SK-N-SH (cell line): Measurements from ENCODE around the gene PCED1B. TPM values are rescaled to one million over a fixed set of nuclear protein-coding genes. Genes with fewer than 3 reads are reported as not detected.
"Not testable (repeated sequence)": the region's sequence is repeated elsewhere in the genome, so short reads cannot be mapped to it uniquely, and the experiment has no call there.

Source experiments
- CTCF ChIA-PET: fragments of 300-600, 350-600 bp; formaldehyde crosslinking; extraction: SDS; loops from one replicate; lab custom pipeline; 2021; lab: Yijun Ruan, JAX
- POLR2A ChIA-PET: fragments of 350-600 bp; sonication (Branson Sonifier 250); formaldehyde crosslinking; extraction: SDS; loops from one replicate; lab custom pipeline; 2020; ENCODE audit warnings: antibody characterized with exemption, inconsistent platforms; lab: Yijun Ruan, JAX
- DNase-seq: peaks from one replicate; pipeline ENCODE4 v3.0.0; 2012
- H2AFZ ChIP-seq: fragments of 200-600 bp; sonication (generic); 2 replicates; pipeline ENCODE4 v1.8.1; 2016; ENCODE audit warnings: antibody characterized with exemption, mild to moderate bottlenecking, low read depth
- H3F3A ChIP-seq: fragments of 200-600 bp; sonication (generic); replicated peaks from 2 replicates; pipeline ENCODE3; 2016; ENCODE audit warnings: antibody characterized with exemption, mild to moderate bottlenecking; ENCODE audit not compliant: insufficient read depth
- H3K27ac ChIP-seq, 2 experiments: fragments of 200-500 bp in 1 of 2; fragments of 200-600 bp in 1 of 2; sonication (Bioruptor generic) in 1 of 2; sonication (generic), shearing (Covaris generic) in 1 of 2; 2 replicates each; pipeline versions ENCODE4 v1.5.1 to v1.6.1; 2014 to 2016; ENCODE audit warnings: low read depth in 2 of 2, inconsistent platforms in 1 of 2, low read length in 1 of 2, mild to moderate bottlenecking in 1 of 2, mixed read lengths in 1 of 2
- H3K27me3 ChIP-seq: fragments of 200-600 bp; sonication (generic), shearing (Covaris generic); 2 replicates; pipeline ENCODE4 v1.6.1; 2016; ENCODE audit warnings: mixed run types; ENCODE audit not compliant: insufficient read depth
- H3K36me3 ChIP-seq, 2 experiments: fragments of 200-500 bp in 1 of 2; fragments of 200-600 bp in 1 of 2; sonication (Bioruptor generic) in 1 of 2; sonication (generic) in 1 of 2; replicated peaks in 1 of 2; 2 replicates each; pipeline versions ENCODE3 to v1.5.1; 2014 to 2016; ENCODE audit warnings: low read length in 1 of 2, mild to moderate bottlenecking in 1 of 2; ENCODE audit not compliant: insufficient read depth in 2 of 2, control insufficient read depth in 1 of 2
- H3K4me1 ChIP-seq, 2 experiments: fragments of 200-500 bp in 1 of 2; fragments of 200-600 bp in 1 of 2; sonication (Bioruptor generic) in 1 of 2; sonication (generic), shearing (Covaris generic) in 1 of 2; 2 replicates each; pipeline versions ENCODE4 v1.5.1 to v1.6.1; 2014 to 2016; ENCODE audit warnings: low read depth in 1 of 2, low read length in 1 of 2, mixed run types in 1 of 2; ENCODE audit not compliant: insufficient read depth in 2 of 2, control insufficient read depth in 1 of 2
- H3K4me2 ChIP-seq: fragments of 200-600 bp; sonication (generic), shearing (Covaris generic); 2 replicates; pipeline ENCODE4 v1.6.1; 2017; ENCODE audit warnings: mixed run types
- H3K4me3 ChIP-seq, 2 experiments: fragments of 200-500 bp in 1 of 2; fragments of 200-600 bp in 1 of 2; sonication (Bioruptor generic) in 1 of 2; sonication (generic), shearing (Covaris generic) in 1 of 2; 2 replicates each; pipeline versions ENCODE4 v1.5.1 to v1.8.1; 2014 to 2016; ENCODE audit warnings: low read depth in 2 of 2, inconsistent platforms in 1 of 2, low read length in 1 of 2, mild to moderate bottlenecking in 1 of 2, mixed read lengths in 1 of 2, moderate library complexity in 1 of 2
- H3K79me2 ChIP-seq: fragments of 200-600 bp; sonication (generic); 2 replicates; pipeline ENCODE4 v1.8.1; 2017; ENCODE audit warnings: mild to moderate bottlenecking; ENCODE audit not compliant: insufficient read depth
- H3K9ac ChIP-seq: fragments of 200-600 bp; sonication (generic); 2 replicates; pipeline ENCODE4 v1.6.1; 2017; ENCODE audit warnings: mixed run types
- H3K9me2 ChIP-seq: fragments of 200-600 bp; sonication (generic); 2 replicates; pipeline ENCODE4 v1.6.1; 2017; ENCODE audit warnings: mixed run types
- H3K9me3 ChIP-seq: fragments of 200-600 bp; sonication (generic); 2 replicates; pipeline ENCODE4 v1.6.1; 2017; ENCODE audit warnings: mixed run types, mild to moderate bottlenecking, moderate library complexity
- H4K20me1 ChIP-seq: fragments of 200-600 bp; sonication (generic); 2 replicates; pipeline ENCODE4 v1.6.1; 2017; ENCODE audit warnings: mild to moderate bottlenecking, mixed run types; ENCODE audit not compliant: insufficient read depth
- ELF1 ChIP-seq: IDR thresholded peaks from 2 replicates; pipeline ENCODE4 v1.4.0; 2012
- EZH2phosphoT487 ChIP-seq: fragments of 200-600 bp; sonication (generic); IDR thresholded peaks from 2 replicates; pipeline ENCODE4 v1.6.1; 2017; ENCODE audit warnings: low read depth, mixed run types, mild to moderate bottlenecking, antibody characterized with exemption, moderate library complexity, borderline replicate concordance
- FOSL2 ChIP-seq: IDR thresholded peaks from 2 replicates; pipeline ENCODE4 v1.4.0; 2012; ENCODE audit warnings: low read depth, mild to moderate bottlenecking, moderate library complexity, borderline replicate concordance
- FOXM1 ChIP-seq: IDR thresholded peaks from 2 replicates; pipeline ENCODE4 v1.4.0; 2012; ENCODE audit warnings: low read depth, mild to moderate bottlenecking
- GABPA ChIP-seq: IDR thresholded peaks from 2 replicates; pipeline ENCODE4 v1.4.0; 2012; ENCODE audit warnings: low read depth, mild to moderate bottlenecking
- IRF3 ChIP-seq: fragments of 150-350 bp; IDR thresholded peaks from 2 replicates; pipeline ENCODE4 v1.6.1; 2016; ENCODE audit warnings: mild to moderate bottlenecking, low read depth, low read length
- JUND ChIP-seq: IDR thresholded peaks from 2 replicates; pipeline ENCODE4 v1.4.0; 2012
- MEF2A ChIP-seq: IDR thresholded peaks from 2 replicates; pipeline ENCODE4 v1.4.0; 2012; ENCODE audit warnings: low read depth, borderline replicate concordance
- NFIC ChIP-seq: IDR thresholded peaks from 2 replicates; pipeline ENCODE4 v1.4.0; 2012; ENCODE audit warnings: borderline replicate concordance
- PBX3 ChIP-seq: IDR thresholded peaks from 2 replicates; pipeline ENCODE4; 2012
- RAD21 ChIP-seq: IDR thresholded peaks from 2 replicates; pipeline ENCODE4 v1.6.1; 2012; ENCODE audit warnings: mild to moderate bottlenecking, low read length
- RCOR1 ChIP-seq: fragments of 150-350 bp; IDR thresholded peaks from 2 replicates; pipeline ENCODE4 v1.6.1; 2017; ENCODE audit warnings: antibody characterized with exemption, low read length
- RFX5 ChIP-seq: IDR thresholded peaks from 2 replicates; pipeline ENCODE4 v1.6.1; 2012; ENCODE audit warnings: mild to moderate bottlenecking, improper control_type of control experiment, low read length
- SIN3A ChIP-seq: IDR thresholded peaks from 2 replicates; pipeline ENCODE4 v1.6.1; 2012; ENCODE audit warnings: low read depth, mild to moderate bottlenecking, low read length, moderate library complexity, borderline replicate concordance
- SMC3 ChIP-seq: IDR thresholded peaks from 2 replicates; pipeline ENCODE4 v1.6.1; 2012; ENCODE audit warnings: low read depth, low read length, improper control_type of control experiment
- TEAD4 ChIP-seq: IDR thresholded peaks from 2 replicates; pipeline ENCODE4 v1.4.0; 2012; ENCODE audit warnings: mild to moderate bottlenecking, borderline replicate concordance; ENCODE audit not compliant: insufficient read depth
- USF2 ChIP-seq: fragments of 150-350 bp; IDR thresholded peaks from 2 replicates; pipeline ENCODE4 v1.6.1; 2017; ENCODE audit warnings: antibody characterized with exemption, low read length, low read depth, borderline replicate concordance
- YY1 ChIP-seq: IDR thresholded peaks from 2 replicates; pipeline ENCODE4 v1.4.0; 2012; ENCODE audit warnings: low read depth, mild to moderate bottlenecking
- WGBS: methylation state at CpG from one replicate; pipeline ENCODE4 v1.1.6; 2017; ENCODE audit warnings: low lambda C conversion rate; 5-methylcytosine and 5-hydroxymethylcytosine counted together
- polyA plus RNA-seq, 3 experiments: library from polyadenylated mRNA; depleted of rRNA; stranded (reverse); fragments of >200 nt; gene quantifications; 2 replicates each; pipeline ENCODE4 v1.2.3, GENCODE V29; 2012

PCED1B gene
- polyA plus RNA-seq, 1 of the 3 experiments (the other 2 are of a cell fraction): 0.21 TPM

- no peak for TF ChIP-seq USF2
Measured at GRCh38 chr12:47214001-47214619, 134.7 kb downstream of the PCED1B start (continued).

- Histone ChIP-seq H3K79me2 (no peaks in the 10 kb centered on the region), H3K4me2 (no peak overlapping the region), H3K9me2 (no peaks in the 10 kb centered on the region)
- no peak for DNase-seq
- 21% methylated on average over 7 of the region's 7 CpGs for WGBS
- no peak for TF ChIP-seq JUND
- no peak for TF ChIP-seq ELF1
- TF ChIP-seq FOXM1: no peak
- no peak for TF ChIP-seq TEAD4
- no peak for TF ChIP-seq IRF3
- TF ChIP-seq SIN3A: no peak
- no peak for TF ChIP-seq RFX5
- no peak for TF ChIP-seq NFIC
- no peak for TF ChIP-seq GABPA
- no peak for TF ChIP-seq RAD21
- TF ChIP-seq FOSL2: no peak
- TF ChIP-seq RCOR1: no peak
- TF ChIP-seq, all 33 proteins: peak for 0
- no peaks in the 10 kb centered on the region for H4K20me1 ChIP-seq
- no peak overlapping the region for H3K4me3 ChIP-seq
- H2AFZ ChIP-seq: no peak overlapping the region
- POLR2A ChIA-PET: no interaction called here
- CTCF ChIA-PET: no interaction called here
- H3K9me3 ChIP-seq: no peaks in the 10 kb centered on the region
- no peak overlapping the region for H3K27ac ChIP-seq
- H3K36me3 ChIP-seq: no peaks in the 10 kb centered on the region
- H3F3A ChIP-seq: peaks cover 6% of the 10 kb centered on the region
- no peak overlapping the region for H3K9ac ChIP-seq
- no peaks in the 10 kb centered on the region for H3K4me1 ChIP-seq
- peaks cover 28% of the 10 kb centered on the region; the same call in 1 of the 2 replicates for H3K27me3 ChIP-seq
Measured at GRCh38 chr12:47214771-47215170, 135.3 kb downstream of the PCED1B start.

- Histone ChIP-seq H3K79me2 (no peaks in the 10 kb centered on the region), H3K4me1 (no peaks in the 10 kb centered on the region), H3K36me3 (no peaks in the 10 kb centered on the region), H3F3A (peaks cover 6% of the 10 kb centered on the region), H2AFZ (no peak overlapping the region), H3K9me3 (no peaks in the 10 kb centered on the region), H4K20me1 (no peaks in the 10 kb centered on the region), H3K9ac (no peak overlapping the region), H3K9me2 (no peaks in the 10 kb centered on the region), H3K27me3 (peaks cover 24% of the 10 kb centered on the region; the same call in 1 of the 2 replicates), H3K4me2 (no peak overlapping the region; the same call in 1 of the 2 replicates), H3K27ac (no peak overlapping the region; a peak in 1 of 4 replicates), H3K4me3 (no peak overlapping the region; a peak in 1 of 4 replicates)
- 18% methylated on average over 8 of the region's 8 CpGs for WGBS
- TF ChIP-seq GABPA (no peak), RCOR1 (no peak), JUND (no peak), YY1 (no peak), SMC3 (no peak), RFX5 (no peak), EZH2phosphoT487 (no peak), MEF2A (no peak), RAD21 (no peak), ELF1 (no peak), PBX3 (no peak)
- no peak for DNase-seq
- CTCF ChIA-PET: no interaction called here
- POLR2A ChIA-PET: no interaction called here
Measured at GRCh38 chr12:47216150-47216677, 136.8 kb downstream of the PCED1B start.

- POLR2A ChIA-PET, CTCF ChIA-PET, H3K9ac ChIP-seq, H3K27ac ChIP-seq, H3K9me2 ChIP-seq, H3K79me2 ChIP-seq, H3K36me3 ChIP-seq, H3K4me3 ChIP-seq, H2AFZ ChIP-seq, DNase-seq, H3K4me2 ChIP-seq, H3K9me3 ChIP-seq, H4K20me1 ChIP-seq, H3F3A ChIP-seq, H3K4me1 ChIP-seq: not testable (repeated sequence)
- 39% methylated on average over 8 of the region's 8 CpGs for WGBS
- H3K27me3 ChIP-seq: peaks cover 18% of the 10 kb centered on the region; the same call in 1 of the 2 replicates
Measured at GRCh38 chr12:47217595-47217869, 138.1 kb downstream of the PCED1B start.
